Stimulated activated CD8-positive, alpha-beta memory T cell treated with anti-CD3 and anti-CD28 coated beads, Interleukin-12 subunit alpha, Interleukin-12 subunit beta, amount 100 ng/mL, for 24 hours (primary cell): ENCODE data around the gene GEMIN8.

ENCODE experiments used
- DNase-seq: peaks from one replicate; pipeline ENCODE4 v3.0.0-alpha.2; 2020; ENCODE audit errors: extremely low read depth

GEMIN8 gene

DNA sequence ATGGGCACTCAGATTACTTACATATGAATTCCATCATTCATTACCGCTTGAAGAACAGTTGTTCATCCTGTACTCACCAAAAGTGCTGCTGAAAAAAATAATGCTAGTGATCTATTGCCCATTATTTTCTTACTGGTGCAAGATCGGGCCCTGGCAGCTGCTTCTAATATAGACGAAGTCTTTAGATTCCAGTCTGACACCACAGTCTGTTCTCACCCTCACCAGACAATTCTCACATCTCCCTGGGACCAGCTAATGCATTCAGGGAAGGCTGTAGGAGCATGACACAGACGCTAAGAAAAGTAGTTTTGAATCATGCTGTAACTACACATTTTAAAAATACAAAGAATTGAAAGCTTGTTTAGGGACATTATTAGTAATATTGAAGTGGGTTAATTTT, 13.8 kb downstream of the GEMIN8 start:
- no peak for DNase-seq

DNA sequence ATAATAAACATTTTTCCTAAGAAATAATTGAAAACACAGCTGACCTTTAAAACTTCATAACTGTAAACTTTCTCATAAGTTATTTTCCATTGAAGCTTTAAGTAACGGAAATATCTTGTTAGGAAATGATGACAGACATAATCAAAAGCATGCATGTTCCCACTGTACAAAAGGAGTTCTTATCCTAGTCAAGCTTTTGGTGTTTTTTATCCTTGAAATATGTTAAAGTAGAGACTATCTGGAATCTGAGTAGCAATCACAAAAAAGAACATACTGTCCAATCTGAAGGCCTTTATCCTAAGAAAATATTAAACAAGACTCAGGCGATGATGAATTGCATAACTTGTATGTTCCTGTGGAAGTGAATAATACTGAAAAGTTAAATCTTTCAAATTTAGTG, 14.4 kb downstream of the GEMIN8 start:
- no peak for DNase-seq

DNA sequence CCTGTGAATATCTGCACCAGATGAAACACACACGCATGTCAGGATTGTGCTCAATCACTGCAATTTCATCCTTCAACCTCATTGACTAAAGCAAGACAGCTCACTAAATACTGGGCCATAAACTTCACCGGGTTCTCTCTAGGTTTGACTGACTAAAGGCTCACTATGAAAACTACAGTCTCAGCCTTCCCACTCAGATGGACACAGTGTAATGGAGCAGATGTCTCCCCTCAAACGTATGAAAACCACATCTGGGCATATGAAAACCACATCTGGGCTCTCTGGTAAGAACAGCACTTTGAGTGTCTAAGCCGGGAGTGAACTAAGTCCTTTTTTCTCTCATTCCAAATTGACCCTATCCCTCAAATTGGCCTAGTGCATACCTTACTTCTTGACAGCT, 15.2 kb downstream of the GEMIN8 start:
- DNase-seq: no peak

DNA sequence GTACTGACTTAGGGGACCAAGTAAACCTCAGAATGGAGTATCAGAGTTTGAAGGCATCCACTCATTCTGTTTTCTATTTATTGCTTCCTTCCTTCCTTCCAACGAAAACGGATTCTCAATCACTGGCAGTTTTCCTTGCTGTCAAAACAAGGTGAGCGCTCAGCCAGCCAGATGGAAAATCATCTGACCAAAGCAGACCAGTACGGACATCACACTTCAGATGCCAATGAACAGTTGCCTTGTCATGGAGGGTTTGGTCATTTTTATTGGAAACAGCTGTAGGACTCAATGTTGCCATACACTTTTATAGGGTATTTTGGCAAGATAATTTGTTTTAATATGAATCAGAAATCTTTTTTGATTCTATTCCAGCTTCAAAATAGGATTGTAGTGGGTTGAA, 16.6 kb downstream of the GEMIN8 start:
- no peak for DNase-seq

DNA sequence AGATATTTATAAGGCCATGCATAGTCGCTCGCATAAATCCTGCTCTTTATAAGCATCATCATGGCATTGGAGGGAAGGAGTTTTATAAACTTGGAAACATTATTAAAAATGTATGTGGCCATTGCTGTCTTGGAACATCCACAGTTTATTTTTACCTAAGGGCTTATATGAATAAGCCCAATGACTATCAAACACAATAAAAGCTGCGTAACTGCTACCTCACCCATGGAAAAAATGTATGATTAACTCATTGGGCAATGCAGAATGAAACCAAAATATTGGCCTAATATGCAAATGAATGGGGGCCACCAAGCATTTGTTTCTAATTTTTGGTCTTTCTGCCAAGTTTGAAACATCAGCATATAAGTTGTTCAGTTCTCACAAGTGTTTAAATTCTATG, 19.1 kb downstream of the GEMIN8 start:
- DNase-seq: no peak

DNA sequence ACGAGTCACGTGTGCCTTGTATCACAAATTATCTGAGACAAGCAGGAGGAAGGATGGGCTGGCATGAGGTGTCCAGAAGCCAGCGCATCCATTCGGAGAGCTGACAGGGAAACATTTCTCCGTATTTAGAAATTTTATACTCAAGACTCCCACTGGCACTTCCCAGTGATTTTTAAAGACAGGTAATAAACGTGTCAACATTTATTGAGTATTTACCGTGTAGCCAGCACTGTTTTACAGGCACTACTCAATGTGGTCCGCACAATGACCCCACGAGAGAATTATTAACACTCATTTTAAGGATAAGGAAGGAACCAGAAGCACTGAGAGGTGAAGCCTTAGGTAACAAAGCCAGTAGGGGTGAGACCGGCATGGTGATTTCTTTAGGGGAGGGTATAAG, 23.2 kb downstream of the GEMIN8 start:
- no peak for DNase-seq

DNA sequence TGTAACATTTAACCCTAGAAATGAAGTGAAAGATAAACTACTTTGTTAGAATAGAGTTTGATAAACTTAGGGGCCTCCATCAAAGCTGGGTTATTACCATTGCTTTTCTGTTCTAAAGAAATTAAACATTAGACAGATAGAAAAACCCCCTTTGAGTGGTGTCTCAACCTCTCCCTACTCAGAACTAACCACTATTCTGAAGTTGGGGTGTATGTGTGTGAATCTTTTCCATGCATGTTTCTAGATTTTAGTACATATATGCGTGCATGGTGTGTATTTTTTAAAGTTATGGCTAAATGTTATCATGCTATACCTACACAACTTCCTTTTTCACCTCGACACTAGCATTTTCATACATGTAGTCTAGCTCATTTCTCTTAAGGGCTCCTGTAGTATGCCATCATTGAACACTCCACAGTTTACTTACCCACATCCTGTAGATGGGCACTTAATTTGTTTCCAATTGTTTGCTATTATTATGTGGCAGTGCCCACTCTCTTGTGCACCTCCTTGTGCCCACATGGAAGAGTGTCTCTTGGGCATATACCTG, 25.7 kb downstream of the GEMIN8 start:
- no peak for DNase-seq

DNA sequence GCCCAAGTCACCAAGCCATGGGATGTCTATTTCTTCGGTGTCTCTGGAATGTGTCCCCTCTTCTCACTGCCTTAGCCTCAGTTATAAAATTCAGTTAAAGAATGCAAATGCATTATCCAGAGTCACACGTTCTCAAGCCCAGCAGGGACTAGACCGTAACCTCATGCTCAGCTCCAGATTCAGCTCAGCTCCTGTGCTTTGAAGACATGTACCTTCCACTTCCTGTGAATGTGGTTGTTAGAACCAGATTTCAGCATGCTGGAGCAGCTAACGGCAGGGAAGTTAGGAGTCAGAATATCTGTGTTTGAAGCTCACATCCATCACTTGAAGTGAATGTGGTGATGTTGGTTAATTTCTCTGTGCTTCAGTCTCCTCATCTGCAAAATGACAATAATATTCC, 26.7 kb downstream of the GEMIN8 start:
- no peak for DNase-seq

DNA sequence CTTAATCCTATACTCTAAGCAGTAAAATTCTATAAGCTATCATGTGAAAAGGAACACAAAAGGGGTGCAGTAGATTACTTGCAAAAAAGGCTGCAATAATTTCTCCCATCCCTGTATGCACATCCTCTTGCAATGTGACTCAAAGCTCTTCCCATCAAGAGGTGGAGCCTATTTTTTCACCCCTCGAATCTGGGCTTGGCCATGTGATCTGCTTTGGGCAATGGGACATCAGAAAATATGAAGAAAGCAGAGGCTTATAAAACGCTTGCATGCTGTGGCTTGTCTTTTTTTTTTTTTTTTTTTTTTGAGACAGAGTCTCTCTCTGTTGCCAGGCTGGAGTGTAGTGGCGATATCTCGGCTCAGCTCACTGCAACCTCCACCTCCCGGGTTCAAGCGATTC, 33.0 kb downstream of the GEMIN8 start:
- no peak for DNase-seq

DNA sequence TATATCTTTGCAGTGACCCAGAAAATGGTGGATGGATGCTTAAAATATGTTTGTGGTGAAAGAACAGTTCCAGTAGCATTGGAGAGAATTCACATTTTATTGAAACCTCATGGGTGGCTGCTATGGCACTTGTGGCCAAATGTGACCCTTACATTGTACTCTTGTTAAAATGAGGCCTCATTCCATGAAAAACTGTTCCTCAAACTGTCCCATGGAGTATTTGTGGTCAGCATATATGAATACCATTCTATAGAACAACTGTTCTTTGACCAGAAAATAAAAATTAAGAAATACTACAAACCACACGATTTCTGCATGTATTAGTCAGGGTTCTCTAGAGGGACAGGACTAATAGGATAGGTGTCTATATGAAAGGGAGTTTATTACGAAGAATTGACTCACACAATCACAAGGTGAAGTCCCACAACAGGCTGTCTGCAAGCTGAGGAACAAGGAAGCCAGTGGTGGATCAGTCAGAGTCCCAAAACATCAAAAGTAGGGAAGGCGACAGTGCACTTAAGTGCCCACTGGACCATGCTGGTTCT, 35.1 kb downstream of the GEMIN8 start:
- DNase-seq: no peak

DNA sequence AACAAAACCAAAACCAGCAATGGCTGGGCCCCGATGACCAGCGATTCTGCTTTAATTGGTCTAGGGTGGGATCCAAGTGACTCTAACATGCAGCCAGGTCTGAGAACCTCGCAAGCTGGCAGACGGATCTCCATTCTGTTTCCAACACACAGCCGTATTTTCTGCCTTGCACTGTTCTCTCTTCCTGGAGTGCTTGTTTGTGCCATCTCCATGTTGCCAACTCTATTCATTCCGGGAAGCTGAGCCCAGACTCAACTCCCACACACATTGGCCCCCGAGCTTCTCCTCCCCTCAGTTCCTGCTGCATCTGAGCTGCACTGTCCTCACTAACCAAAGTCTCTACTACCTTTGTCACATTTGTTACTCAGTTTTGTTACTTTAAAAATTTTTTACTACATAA, 35.6 kb downstream of the GEMIN8 start:
- DNase-seq: no peak

DNA sequence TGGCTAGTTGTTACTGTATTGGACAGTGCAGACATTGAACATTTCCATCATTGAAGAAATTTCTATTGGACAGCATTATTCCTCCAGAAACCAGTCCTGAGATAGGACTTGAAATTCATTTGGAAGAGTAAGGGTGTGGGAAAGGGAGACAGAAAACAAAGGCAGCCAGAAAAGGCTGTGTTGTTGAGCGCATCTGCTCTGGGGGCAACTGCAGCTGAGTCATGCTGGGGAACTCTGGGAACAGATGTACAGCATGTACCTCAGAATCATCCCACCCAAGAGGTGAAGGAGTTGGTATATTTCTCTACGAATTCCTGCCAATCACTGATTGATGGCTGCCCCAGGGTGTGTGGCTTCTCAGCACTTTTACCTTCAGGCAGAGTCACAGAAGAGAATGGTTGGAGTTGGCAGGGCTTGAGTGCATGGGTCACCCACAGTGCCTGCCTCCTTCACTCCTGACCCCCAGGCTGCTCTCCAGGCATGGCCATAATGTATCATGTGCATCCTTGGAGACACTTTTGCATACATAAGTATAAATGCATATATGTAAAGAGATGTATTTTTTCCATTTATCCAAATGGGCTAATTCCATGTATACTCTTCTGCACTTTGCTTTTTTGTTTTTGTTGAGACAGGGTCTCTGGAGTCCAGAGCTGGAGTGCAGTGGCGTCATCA, 39.4 kb downstream of the GEMIN8 start:
- no peak for DNase-seq

DNA sequence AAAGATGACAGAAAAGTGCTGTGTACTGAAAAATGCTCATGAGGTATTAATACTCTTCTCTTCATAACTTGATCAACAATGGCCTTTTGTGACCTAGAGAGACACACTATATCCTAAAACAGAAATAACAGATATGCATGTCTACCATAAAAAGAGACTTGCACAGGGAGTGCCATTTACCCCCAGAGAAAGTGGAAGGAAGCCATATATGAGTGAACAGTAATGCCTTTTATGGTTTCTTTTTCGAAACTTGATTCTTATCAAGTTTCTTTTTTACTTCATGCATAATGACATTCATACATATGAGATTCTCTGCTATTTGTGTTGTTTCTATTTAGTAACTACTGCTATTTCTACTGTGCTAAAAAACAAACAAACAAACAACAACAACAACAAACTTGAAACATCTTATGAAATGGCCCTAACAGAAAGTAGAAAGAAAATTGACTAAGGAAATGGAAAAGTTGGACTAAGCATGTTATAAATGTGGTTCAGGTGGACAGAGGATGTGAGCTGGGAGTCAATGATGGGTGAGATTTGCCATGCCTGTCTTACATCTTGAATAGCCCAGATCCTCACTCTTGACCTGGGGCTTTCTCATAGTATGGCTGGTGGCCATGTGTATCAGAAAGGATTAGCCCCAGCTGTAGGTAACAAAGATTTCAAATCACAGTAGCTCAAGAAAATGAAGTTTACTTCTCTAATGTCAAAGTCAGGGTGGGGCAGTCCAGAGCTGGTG, 43.8 kb downstream of the GEMIN8 start:
- no peak for DNase-seq

DNA sequence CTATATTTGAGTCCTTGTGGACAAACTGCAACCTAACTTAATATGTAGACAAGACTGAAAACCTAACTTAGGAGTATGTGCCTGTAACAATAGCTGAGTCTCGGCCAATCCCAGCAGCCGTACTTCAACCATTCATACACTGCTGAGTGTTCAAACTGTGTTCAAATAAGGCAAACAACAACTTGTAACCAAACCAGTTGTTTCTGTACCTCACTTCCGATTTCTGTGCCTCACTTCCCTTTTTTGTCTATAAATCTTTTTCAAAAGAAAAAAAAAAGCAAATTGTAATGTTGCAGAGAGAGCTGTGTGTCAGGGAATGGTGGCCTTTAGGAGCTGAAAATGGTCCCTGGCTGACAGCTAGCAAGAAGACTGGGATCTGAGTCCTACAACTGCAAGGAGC, 46.0 kb downstream of the GEMIN8 start:
- DNase-seq: no peak

DNA sequence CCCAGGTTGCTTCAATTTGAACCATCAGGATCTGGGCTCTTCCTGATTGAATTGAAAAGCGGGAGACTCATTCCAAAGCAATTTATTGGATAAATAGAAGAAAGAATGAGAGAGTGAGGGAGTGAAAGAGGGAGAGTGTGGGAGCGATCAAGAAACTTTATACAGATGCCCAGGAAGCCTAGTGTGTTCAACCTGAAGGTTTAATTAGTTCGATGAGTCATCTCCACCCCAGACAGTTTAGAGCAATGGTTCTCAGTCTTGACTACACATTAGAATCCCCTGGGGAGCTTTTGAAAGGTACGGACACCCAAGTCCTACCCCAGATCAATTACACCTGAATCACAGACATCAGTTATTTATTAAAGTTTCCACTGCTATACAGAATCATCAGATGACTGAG, 61.5 kb downstream of the GEMIN8 start:
- no peak for DNase-seq

DNA sequence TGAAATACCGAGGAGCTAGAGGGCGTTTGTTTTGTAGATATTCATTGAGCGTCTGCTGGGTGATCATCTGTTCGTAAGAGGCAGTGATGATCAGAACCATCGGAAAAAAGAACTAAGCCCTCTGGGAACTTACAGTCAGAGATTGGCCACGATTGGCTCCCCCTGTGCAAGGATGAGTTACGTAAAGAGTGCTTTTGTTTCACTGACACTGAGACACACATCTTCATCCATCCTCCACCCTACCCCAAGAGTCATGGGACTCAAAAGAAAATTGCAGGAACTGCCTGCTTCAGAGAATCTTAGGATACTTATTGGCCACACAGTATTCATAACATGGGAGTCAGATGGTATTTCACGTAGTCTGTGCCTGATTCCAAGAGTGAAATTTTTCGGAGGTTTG, 62.1 kb downstream of the GEMIN8 start:
- DNase-seq: no peak

DNA sequence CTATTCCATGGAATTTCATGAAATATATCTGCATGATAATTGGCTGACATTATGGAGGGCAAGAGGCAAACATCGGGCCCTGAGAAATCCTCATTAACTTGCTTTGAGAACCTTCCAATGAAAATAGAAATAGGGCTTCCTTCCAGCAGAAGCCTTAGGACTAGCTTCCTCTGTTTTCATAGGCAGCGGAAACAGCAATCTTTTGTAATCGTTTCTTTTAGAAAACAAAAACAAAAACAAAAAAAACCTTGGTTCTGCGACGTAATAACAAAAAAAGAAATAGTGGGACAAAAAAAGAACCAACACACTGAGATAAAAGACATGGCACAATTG, 62.9 kb downstream of the GEMIN8 start:
- DNase-seq: no peak

DNA sequence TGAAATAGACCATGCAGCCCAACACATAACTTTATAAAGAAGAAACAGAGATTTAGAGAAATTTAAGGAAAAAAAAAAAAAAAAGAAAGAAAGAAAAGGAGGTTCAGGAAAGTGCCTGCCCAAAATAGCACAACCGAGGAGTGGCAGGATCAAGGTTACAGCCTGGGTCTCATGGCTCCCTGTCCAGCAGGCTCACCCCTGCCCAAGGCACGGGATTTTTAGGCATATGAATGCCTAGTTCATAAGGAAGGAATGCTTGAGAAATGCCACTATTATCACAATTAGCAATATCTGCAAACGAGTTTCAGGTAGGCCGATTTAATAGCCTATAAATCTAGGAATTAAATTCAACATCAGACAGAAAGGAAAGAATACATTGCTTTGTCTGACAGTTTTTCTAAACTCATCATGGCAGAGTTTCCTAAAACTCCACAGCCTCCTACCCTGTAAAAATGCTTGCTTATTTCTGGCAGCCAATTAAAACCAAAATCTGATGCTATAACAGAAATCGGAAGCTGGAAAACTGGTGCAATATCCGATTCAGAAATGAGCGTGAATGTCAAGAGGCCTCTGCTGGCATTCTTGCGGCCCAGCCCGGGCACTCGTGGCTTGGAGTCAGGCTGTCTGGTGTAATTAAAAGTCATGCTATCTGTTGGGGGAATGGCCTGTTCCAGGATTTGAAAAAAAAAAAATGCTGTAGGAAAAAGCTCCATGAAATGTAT, 63.5 kb downstream of the GEMIN8 start:
- DNase-seq: no peak

DNA sequence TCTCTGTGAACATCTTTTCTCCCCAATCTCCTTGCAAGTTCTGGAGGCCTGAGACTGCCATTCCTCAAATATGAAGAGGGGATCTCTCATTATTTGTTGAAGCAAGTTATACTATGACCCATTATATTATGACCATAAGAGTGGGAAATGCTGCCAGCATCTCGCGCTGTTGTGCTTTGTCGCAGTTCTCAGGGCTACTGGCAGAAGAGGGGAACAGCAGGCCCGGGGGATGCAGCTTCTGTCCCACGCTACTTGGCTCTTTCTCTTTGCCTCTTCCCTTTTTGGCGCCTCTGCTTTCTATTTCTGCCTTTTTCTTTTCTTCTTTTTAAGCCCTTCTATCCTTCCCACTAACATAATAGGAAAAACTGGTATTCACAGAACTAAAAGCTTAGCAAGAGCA, 64.2 kb downstream of the GEMIN8 start:
- DNase-seq: no peak

DNA sequence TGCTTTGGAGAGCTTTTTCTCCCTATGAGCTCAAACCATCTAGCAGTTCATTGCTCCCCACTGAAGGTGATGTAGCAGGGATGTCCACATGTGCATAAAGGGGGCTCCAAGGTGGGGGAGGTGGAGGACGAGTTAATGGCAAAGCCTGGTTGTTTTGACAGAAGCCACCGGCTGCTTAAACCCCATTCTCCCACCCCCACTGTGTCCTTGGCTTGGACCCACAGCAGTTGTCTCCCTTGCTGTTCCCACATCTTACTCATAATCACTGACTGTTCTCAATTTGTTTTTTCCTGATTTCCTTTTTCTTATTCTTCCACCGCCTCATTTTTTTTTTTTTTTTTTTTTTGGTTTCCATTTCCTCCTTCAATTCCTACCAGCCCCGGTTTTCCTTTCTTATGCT, 72.7 kb downstream of the GEMIN8 start:
- DNase-seq: no peak
